Stimulated activated CD8-positive, alpha-beta memory T cell treated with anti-CD3 and anti-CD28 coated beads, Interleukin-2, amount 100 ng/mL, for 48 hours (primary cell): ENCODE measurements around the gene IFNGR1.

Experiments used
- DNase-seq, 2 donors: peaks; one replicate each; pipeline ENCODE4 v3.0.0-alpha.2; 2020; ENCODE audit warnings: low read depth in 2 of 2

IFNGR1 gene

GRCh38 chr6:137176729-137177128, 42.5 kb downstream of the IFNGR1 start:
- DNase-seq: no peak

GRCh38 chr6:137175868-137176245, 43.3 kb downstream of the IFNGR1 start:
- no peak for DNase-seq

GRCh38 chr6:137175157-137175867, 43.9 kb downstream of the IFNGR1 start:
- no peak for DNase-seq

- DNase-seq: no peak
These were observed 45.7 kb downstream of the IFNGR1 start, which contains the start of gene IL22RA2 for GRCh38 chr6:137173501-137173900. Gene IL22RA2, minus strand, starts transcription at chr6:137173644. Its CDS starts 11,895 bp downstream, at chr6:137161749.

- DNase-seq: no peak
These were observed 46.3 kb downstream of the IFNGR1 start for GRCh38 chr6:137172734-137173431.

- DNase-seq: no peak
These were observed 47.1 kb downstream of the IFNGR1 start for GRCh38 chr6:137171824-137172733.

GRCh38 chr6:137171053-137171374, 48.2 kb downstream of the IFNGR1 start:
- DNase-seq: no peak

GRCh38 chr6:137170266-137171052, 48.7 kb downstream of the IFNGR1 start:
- DNase-seq: no peak

- DNase-seq: no peak
These were observed 51.3 kb downstream of the IFNGR1 start for GRCh38 chr6:137167702-137168377.

GRCh38 chr6:137166247-137167098, 52.7 kb downstream of the IFNGR1 start:
- no peak for DNase-seq

GRCh38 chr6:137165375-137166246, 53.6 kb downstream of the IFNGR1 start:
- DNase-seq: no peak

- DNase-seq: no peak
These were observed 55.4 kb downstream of the IFNGR1 start for GRCh38 chr6:137163732-137164318.

- no peak for DNase-seq
These were observed 56.4 kb downstream of the IFNGR1 start for GRCh38 chr6:137162692-137163306.

GRCh38 chr6:137161949-137162348, 57.2 kb downstream of the IFNGR1 start:
- DNase-seq: no peak

GRCh38 chr6:137160763-137161162, 58.4 kb downstream of the IFNGR1 start:
- no peak for DNase-seq

GRCh38 chr6:137159912-137160311, 59.3 kb downstream of the IFNGR1 start:
- no peak for DNase-seq

GRCh38 chr6:137157601-137158000, 61.6 kb downstream of the IFNGR1 start:
- no peak for DNase-seq

- no peak for DNase-seq
These were observed 62.5 kb downstream of the IFNGR1 start for GRCh38 chr6:137156650-137157049.
